Fibroblast of lung (primary cell): ENCODE data around the gene ASIC2. TPM values are rescaled to one million over a fixed set of nuclear protein-coding genes. Genes with fewer than 3 reads are reported as not detected.

Experiments
- DNase-seq, 2 donors: peaks; one replicate each; pipeline versions ENCODE4 v3.0.0 to v3.0.0-alpha.2; 2010; ENCODE audit warnings: low read depth in 2 of 2
- H2AFZ ChIP-seq: 2 replicates; pipeline ENCODE4 v1.5.1; 2012; ENCODE audit warnings: low read length, control low read depth, inconsistent platforms
- H3K27ac ChIP-seq: 2 replicates; pipeline ENCODE4 v1.5.1; 2011; ENCODE audit warnings: low read length, control low read depth; ENCODE audit not compliant: insufficient read depth
- H3K27me3 ChIP-seq: 2 replicates; pipeline ENCODE4 v1.5.1; 2011; ENCODE audit warnings: mild to moderate bottlenecking, low read length; ENCODE audit not compliant: control insufficient read depth, insufficient read depth
- H3K36me3 ChIP-seq: 2 replicates; pipeline ENCODE4 v1.5.1; 2011; ENCODE audit warnings: low read length; ENCODE audit not compliant: control insufficient read depth, insufficient read depth
- H3K4me1 ChIP-seq: 2 replicates; pipeline ENCODE4 v1.5.1; 2011; ENCODE audit warnings: low read length; ENCODE audit not compliant: control insufficient read depth, insufficient read depth; ENCODE audit errors: extremely low read depth
- H3K4me2 ChIP-seq: 2 replicates; pipeline ENCODE4 v1.5.1; 2011; ENCODE audit warnings: low read length, control low read depth; ENCODE audit not compliant: insufficient read depth; ENCODE audit errors: extremely low read depth
- H3K4me3 ChIP-seq, 4 experiments: fragments of 200-600 bp in 1 of 4; sonication (generic) in 1 of 4; replicated peaks in 1 of 4; 2 replicates each; pipeline ENCODE4 v1.5.1; 2011 to 2016; ENCODE audit warnings: low read length in 4 of 4, low read depth in 3 of 4, mild to moderate bottlenecking in 3 of 4, control low read depth in 2 of 4, inconsistent platforms in 1 of 4, mixed read lengths in 1 of 4; ENCODE audit not compliant: insufficient read depth in 1 of 4; ENCODE audit errors: control extremely low read depth in 1 of 4
- H3K79me2 ChIP-seq: 2 replicates; pipeline ENCODE4 v1.5.1; 2012; ENCODE audit warnings: mild to moderate bottlenecking, low read length, inconsistent platforms; ENCODE audit not compliant: control insufficient read depth, insufficient read depth
- H3K9ac ChIP-seq: 2 replicates; pipeline ENCODE4 v1.5.1; 2011; ENCODE audit warnings: mild to moderate bottlenecking, low read length, control low read depth; ENCODE audit not compliant: insufficient read depth
- H3K9me3 ChIP-seq: 2 replicates; pipeline ENCODE4 v1.5.1; 2012; ENCODE audit warnings: low read depth, low read length; ENCODE audit not compliant: control insufficient read depth, insufficient read depth
- H4K20me1 ChIP-seq: 2 replicates; pipeline ENCODE4 v1.5.1; 2011; ENCODE audit warnings: low read length; ENCODE audit not compliant: control insufficient read depth, insufficient read depth; ENCODE audit errors: extremely low read depth
- CTCF ChIP-seq, 2 donors: IDR thresholded peaks in 1 of 2; conservative IDR thresholded peaks in 1 of 2; 1 replicate in 1 of 2; 2 replicates in 1 of 2; pipeline ENCODE4 v1.5.1; 2011 to 2012; ENCODE audit warnings: low read length in 2 of 2, control low read depth in 1 of 2, inconsistent platforms in 1 of 2, low read depth in 1 of 2, mild to moderate bottlenecking in 1 of 2
- EZH2 ChIP-seq: IDR thresholded peaks from 2 replicates; pipeline ENCODE4 v1.5.1; 2012; ENCODE audit warnings: low read length, control low read depth, mild to moderate bottlenecking; ENCODE audit errors: missing control alignments
- polyA minus RNA-seq: library from RNA; depleted of rRNA, polyadenylated mRNA; stranded (reverse); fragments of >200 nt; gene quantifications from 2 replicates; pipeline ENCODE4 v1.2.3, GENCODE V29; 2011; ENCODE audit warnings: low replicate concordance
- polyA plus RNA-seq, 2 donors: library from polyadenylated mRNA; depleted of rRNA in 1 of 2; stranded (reverse) in 1 of 2; unstranded in 1 of 2; fragments of >200 nt; gene quantifications; 2 replicates each; pipeline ENCODE4 v1.2.1, GENCODE V29; 2011 to 2012; ENCODE audit warnings: missing spikeins in 1 of 2
- total RNA-seq: library from RNA; depleted of rRNA; stranded (reverse); fragments of >200 nt; gene quantifications from 2 replicates; pipeline ENCODE4 v1.2.1, GENCODE V29; 2014

ASIC2 gene
- total RNA-seq: 0.50 and 0.51 TPM in 2 replicates
- 0.08 and 0.16 TPM in 2 replicates for polyA plus RNA-seq
- polyA plus RNA-seq (2012): 0.09 and 0.20 TPM in 2 replicates
- not detected in 2 replicates for polyA minus RNA-seq

GRCh38 chr17:33292981-33293867, at the start of gene ASIC2:
TSS of gene ASIC2 (minus strand) at chr17:33293295.
- Histone ChIP-seq H4K20me1 (no peaks in the 10 kb centered on the region), H3K9ac (no peak within 1 kb of the TSS), H3K27me3 (peaks cover 13% of the 10 kb centered on the region), H3K36me3 (no peaks in the 10 kb centered on the region), H3K4me3 (peak within 1 kb of the TSS; percentile 23 to 51 (median 33)), H3K4me2 (peak within 1 kb of the TSS; percentile 78), H3K4me1 (no peaks in the 10 kb centered on the region), H2AFZ (no peak within 1 kb of the TSS), H3K79me2 (no peaks in the 10 kb centered on the region), H3K27ac (no peak within 1 kb of the TSS), H3K9me3 (no peaks in the 10 kb centered on the region)
- no peak for TF ChIP-seq CTCF (conservative IDR thresholded peaks at IDR 0.05 in 1 of 2, IDR thresholded peaks at IDR 0.05 in 1 of 2; ENCODE audit: low read depth in 1 of 2, low read length in 2 of 2)
- TF ChIP-seq EZH2: peak; percentile 36
- DNase-seq: peak in 1 of 2 donors; percentile 63

- Histone ChIP-seq H3K27ac (no peak overlapping the region), H3K4me2 (no peak overlapping the region), H3K9ac (no peak overlapping the region), H3K4me1 (no peaks in the 10 kb centered on the region), H3K27me3 (no peaks in the 10 kb centered on the region), H3K36me3 (no peaks in the 10 kb centered on the region), H4K20me1 (no peaks in the 10 kb centered on the region), H2AFZ (no peak overlapping the region), H3K4me3 (no peak overlapping the region), H3K79me2 (no peaks in the 10 kb centered on the region), H3K9me3 (no peaks in the 10 kb centered on the region)
- DNase-seq: no peak
- TF ChIP-seq CTCF (conservative IDR thresholded peaks at IDR 0.05 in 1 of 2, IDR thresholded peaks at IDR 0.05 in 1 of 2; ENCODE audit: low read depth in 1 of 2, low read length in 2 of 2) (no peak), EZH2 (no peak)
These were observed 48.9 kb upstream of the ASIC2 start for GRCh38 chr17:33342025-33342424.

- TF ChIP-seq EZH2 (no peak), CTCF (conservative IDR thresholded peaks at IDR 0.05 in 1 of 2, IDR thresholded peaks at IDR 0.05 in 1 of 2; ENCODE audit: low read depth in 1 of 2, low read length in 2 of 2) (no peak)
- H3K9me3 ChIP-seq: no peaks in the 10 kb centered on the region
- H4K20me1 ChIP-seq: no peaks in the 10 kb centered on the region
- no peaks in the 10 kb centered on the region for H3K36me3 ChIP-seq
- DNase-seq: no peak
- no peaks in the 10 kb centered on the region for H3K79me2 ChIP-seq
- H3K4me1 ChIP-seq: no peaks in the 10 kb centered on the region
- no peak overlapping the region for H3K4me2 ChIP-seq
- H2AFZ ChIP-seq: no peak overlapping the region
- no peak overlapping the region for H3K27ac ChIP-seq
- H3K27me3 ChIP-seq: no peaks in the 10 kb centered on the region
- no peak overlapping the region for H3K4me3 ChIP-seq
- H3K9ac ChIP-seq: no peak overlapping the region
These were observed 45.1 kb upstream of the ASIC2 start for GRCh38 chr17:33338242-33338641.
